K562 (cell line): ENCODE data around the gene H2BK1. TPM values are rescaled to one million over a fixed set of nuclear protein-coding genes. Genes with fewer than 3 reads are reported as not detected.

Experiments
- CREB1 ChIP-seq, 2 experiments: sonication (generic) in 1 of 2; formaldehyde crosslinking in 1 of 2; IDR thresholded peaks; 2 replicates each; pipeline versions ENCODE4 v1.6.1 to v1.8.0; 2012 to 2022; ENCODE audit warnings: inconsistent platforms in 1 of 2, mild to moderate bottlenecking in 1 of 2, missing genetic modification reagents in 1 of 2, moderate library complexity in 1 of 2
- E2F3 ChIP-seq: fragments of 250-450 bp; sonication (Bioruptor Pico); IDR thresholded peaks from 2 replicates; pipeline ENCODE4 v1.4.0; 2020; ENCODE audit warnings: mild to moderate bottlenecking
- FOXK1 ChIP-seq: sonication (generic); formaldehyde crosslinking; IDR thresholded peaks from 2 replicates; pipeline ENCODE4 v1.8.0; 2022; ENCODE audit warnings: missing genetic modification reagents, mild to moderate bottlenecking, borderline replicate concordance
- KLF16 ChIP-seq: IDR thresholded peaks from 2 replicates; pipeline ENCODE4 v1.6.1; 2016; ENCODE audit warnings: antibody characterized with exemption
- MYC ChIP-seq, 2 experiments: fragments of 250-450 bp in 1 of 2; sonication (Bioruptor Pico) in 1 of 2; IDR thresholded peaks; 2 replicates each; pipeline versions ENCODE4 v1.5.1 to v1.6.1; 2012 to 2021; ENCODE audit warnings: low read depth in 2 of 2, borderline replicate concordance in 1 of 2, improper control_type of control experiment in 1 of 2, low read length in 1 of 2, mild to moderate bottlenecking in 1 of 2, moderate library complexity in 1 of 2
- POLR2AphosphoS2 ChIP-seq: IDR thresholded peaks from 2 replicates; pipeline ENCODE4 v1.6.1; 2012; ENCODE audit warnings: low read length, improper control_type of control experiment
- SIN3A ChIP-seq, 2 experiments: fragments of 150-350 bp in 1 of 2; IDR thresholded peaks; 2 replicates each; pipeline ENCODE4 v1.6.1; 2011 to 2016; ENCODE audit warnings: borderline replicate concordance in 2 of 2, low read depth in 2 of 2, low read length in 2 of 2, mild to moderate bottlenecking in 2 of 2, moderate library complexity in 2 of 2; ENCODE audit not compliant: control insufficient read depth in 1 of 2
- TEAD4 ChIP-seq, 2 experiments: sonication (generic) in 1 of 2; formaldehyde crosslinking in 1 of 2; IDR thresholded peaks; 2 replicates each; pipeline versions ENCODE4 v1.6.1 to v1.8.0; 2012 to 2022; ENCODE audit warnings: borderline replicate concordance in 1 of 2, inconsistent platforms in 1 of 2, low read length in 1 of 2, mild to moderate bottlenecking in 1 of 2, missing genetic modification reagents in 1 of 2
- YY1 ChIP-seq, 3 experiments: IDR thresholded peaks; 2 replicates each; pipeline ENCODE4 v1.6.1; 2011; ENCODE audit warnings: low read length in 2 of 3, mild to moderate bottlenecking in 2 of 3, moderate library complexity in 2 of 3, borderline replicate concordance in 1 of 3, control low read depth in 1 of 3, low read depth in 1 of 3; ENCODE audit not compliant: insufficient read depth in 3 of 3, insufficient replicate concordance in 2 of 3, control insufficient read depth in 1 of 3, insufficient read length in 1 of 3; ENCODE audit errors: extremely low read depth in 1 of 3
- ZBTB1 ChIP-seq: sonication (generic); formaldehyde crosslinking; IDR thresholded peaks from 2 replicates; pipeline ENCODE4 v1.8.1; 2023; ENCODE audit warnings: missing genetic modification reagents, low read depth, mild to moderate bottlenecking, borderline replicate concordance
- ZBTB8A ChIP-seq: fragments of 450-650 bp; IDR thresholded peaks from 2 replicates; pipeline ENCODE4 v1.6.1; 2018; ENCODE audit warnings: mild to moderate bottlenecking, moderate library complexity; ENCODE audit not compliant: partially characterized antibody
- ZNF146 ChIP-seq: IDR thresholded peaks from one replicate; pipeline ENCODE4 v1.6.1; 2018; ENCODE audit warnings: missing compliant biosample characterization; ENCODE audit not compliant: unreplicated experiment
- ZNF324 ChIP-seq: fragments of 250-450 bp; sonication (Bioruptor Pico); IDR thresholded peaks from 2 replicates; pipeline ENCODE4 v1.4.0; 2020; ENCODE audit warnings: mild to moderate bottlenecking
- polyA plus RNA-seq, 8 experiments: library from polyadenylated mRNA; depleted of rRNA in 4 of 8; stranded (reverse) in 5 of 8; unstranded in 3 of 8; fragments of >200 nt; fragmentation: Nextera tagmentation in 2 of 8; fragmentation: Illumina TruSeq in 1 of 8; extraction: Ambion mirVana in 2 of 8; extraction: Trizol in 1 of 8; gene quantifications; 2 replicates each; pipeline versions ENCODE4 v1.2.1 to v1.2.3, GENCODE V29; 2011 to 2014; ENCODE audit warnings: inconsistent platforms in 1 of 8, missing spikeins in 1 of 8
- total RNA-seq, 7 experiments: library from RNA; depleted of rRNA in 6 of 7; stranded (reverse); fragments of >200 nt in 6 of 7; fragmentation: Illumina TruSeq in 2 of 7; extraction: Trizol in 2 of 7; gene quantifications; 2 replicates each; pipeline versions ENCODE4 v1.2.1 to v1.2.3, GENCODE V29; 2011 to 2021; ENCODE audit warnings: low replicate concordance in 1 of 7
- TF ChIP-seq, protein P1 (sequence below), 2 experiments: IDR thresholded peaks; 2 replicates each; pipeline ENCODE4 v1.6.1; 2012; ENCODE audit warnings: improper control_type of control experiment in 2 of 2, low read depth in 2 of 2, low read length in 2 of 2, borderline replicate concordance in 1 of 2
- TF ChIP-seq, protein P2 (sequence below): fragments of 250-450 bp; sonication (Bioruptor Pico); IDR thresholded peaks from 2 replicates; pipeline ENCODE4 v1.5.0; 2021; ENCODE audit warnings: mild to moderate bottlenecking, moderate library complexity
- TF ChIP-seq, protein P3 (sequence below): fragments of 450-650 bp; formaldehyde crosslinking; IDR thresholded peaks from 2 replicates; pipeline ENCODE4 v1.4.0; 2020; ENCODE audit warnings: mild to moderate bottlenecking, moderate library complexity

H2BK1 gene
- total and polyA plus RNA-seq, 9 of the 15 experiments (the other 6 are each of a cell fraction or from before 2014, with no cell fraction given): not detected

DNA sequence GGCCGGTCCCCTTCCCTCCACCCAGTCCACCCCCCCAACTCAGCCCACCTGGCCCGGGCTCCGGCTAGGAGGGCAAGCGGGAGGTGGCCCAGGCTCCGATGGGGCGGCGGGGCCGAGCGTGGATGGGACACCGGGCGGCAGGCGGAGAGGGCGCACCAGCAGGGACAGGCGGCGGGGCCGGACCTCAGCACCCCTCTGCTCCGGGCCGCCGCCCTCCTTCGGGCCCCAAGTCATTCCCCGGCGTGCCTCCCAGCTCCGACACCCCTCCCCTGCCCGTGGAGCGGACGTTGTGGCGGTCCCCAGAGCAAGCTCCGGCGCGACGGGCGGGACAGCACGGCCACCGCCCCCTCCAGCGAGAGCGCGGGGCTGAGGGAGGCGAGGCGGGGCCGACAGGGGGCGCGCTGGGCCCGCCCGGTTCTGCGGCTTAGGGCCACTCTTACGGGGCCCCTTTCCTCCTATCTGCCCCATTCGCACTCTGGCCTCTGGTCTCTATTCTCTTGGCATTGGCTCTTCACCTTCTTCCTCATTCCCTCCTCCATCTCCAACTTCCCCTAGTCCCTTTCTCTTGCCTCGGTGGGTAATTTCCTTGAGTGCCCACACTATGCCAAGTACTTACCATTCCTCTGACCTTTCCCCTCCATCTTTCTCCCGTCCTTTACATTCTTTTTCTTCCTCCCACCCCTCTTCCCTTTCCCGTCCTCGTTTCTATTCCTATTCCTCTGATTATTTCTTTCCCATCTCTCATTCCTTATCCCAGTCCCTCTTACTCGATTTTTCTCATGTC lies 42.1 kb downstream of the H2BK1 start (continued):
- TF ChIP-seq, protein P1, sequence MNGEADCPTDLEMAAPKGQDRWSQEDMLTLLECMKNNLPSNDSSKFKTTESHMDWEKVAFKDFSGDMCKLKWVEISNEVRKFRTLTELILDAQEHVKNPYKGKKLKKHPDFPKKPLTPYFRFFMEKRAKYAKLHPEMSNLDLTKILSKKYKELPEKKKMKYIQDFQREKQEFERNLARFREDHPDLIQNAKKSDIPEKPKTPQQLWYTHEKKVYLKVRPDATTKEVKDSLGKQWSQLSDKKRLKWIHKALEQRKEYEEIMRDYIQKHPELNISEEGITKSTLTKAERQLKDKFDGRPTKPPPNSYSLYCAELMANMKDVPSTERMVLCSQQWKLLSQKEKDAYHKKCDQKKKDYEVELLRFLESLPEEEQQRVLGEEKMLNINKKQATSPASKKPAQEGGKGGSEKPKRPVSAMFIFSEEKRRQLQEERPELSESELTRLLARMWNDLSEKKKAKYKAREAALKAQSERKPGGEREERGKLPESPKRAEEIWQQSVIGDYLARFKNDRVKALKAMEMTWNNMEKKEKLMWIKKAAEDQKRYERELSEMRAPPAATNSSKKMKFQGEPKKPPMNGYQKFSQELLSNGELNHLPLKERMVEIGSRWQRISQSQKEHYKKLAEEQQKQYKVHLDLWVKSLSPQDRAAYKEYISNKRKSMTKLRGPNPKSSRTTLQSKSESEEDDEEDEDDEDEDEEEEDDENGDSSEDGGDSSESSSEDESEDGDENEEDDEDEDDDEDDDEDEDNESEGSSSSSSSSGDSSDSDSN (IDR thresholded peaks at IDR 0.05; ENCODE audit: borderline replicate concordance in 1 of 2, low read depth in 2 of 2, low read length in 2 of 2): peak in 1 of 2 experiments; percentile 75; a peak in 2 of 4 replicates
- peak; percentile 66; the same call in 1 of the 2 replicates for TF ChIP-seq ZBTB1
- no peak for TF ChIP-seq MYC (IDR thresholded peaks at IDR 0.05; ENCODE audit: low read depth, low read length)
- TF ChIP-seq MYC (CRISPR knock-in tag; IDR thresholded peaks at IDR 0.05; ENCODE audit: borderline replicate concordance, low read depth): no peak
- no peak for TF ChIP-seq TEAD4 (IDR thresholded peaks at IDR 0.05; ENCODE audit: low read length)
- TF ChIP-seq TEAD4 (CRISPR knock-in tag; IDR thresholded peaks at IDR 0.05; ENCODE audit: borderline replicate concordance): no peak
- TF ChIP-seq, protein P2, sequence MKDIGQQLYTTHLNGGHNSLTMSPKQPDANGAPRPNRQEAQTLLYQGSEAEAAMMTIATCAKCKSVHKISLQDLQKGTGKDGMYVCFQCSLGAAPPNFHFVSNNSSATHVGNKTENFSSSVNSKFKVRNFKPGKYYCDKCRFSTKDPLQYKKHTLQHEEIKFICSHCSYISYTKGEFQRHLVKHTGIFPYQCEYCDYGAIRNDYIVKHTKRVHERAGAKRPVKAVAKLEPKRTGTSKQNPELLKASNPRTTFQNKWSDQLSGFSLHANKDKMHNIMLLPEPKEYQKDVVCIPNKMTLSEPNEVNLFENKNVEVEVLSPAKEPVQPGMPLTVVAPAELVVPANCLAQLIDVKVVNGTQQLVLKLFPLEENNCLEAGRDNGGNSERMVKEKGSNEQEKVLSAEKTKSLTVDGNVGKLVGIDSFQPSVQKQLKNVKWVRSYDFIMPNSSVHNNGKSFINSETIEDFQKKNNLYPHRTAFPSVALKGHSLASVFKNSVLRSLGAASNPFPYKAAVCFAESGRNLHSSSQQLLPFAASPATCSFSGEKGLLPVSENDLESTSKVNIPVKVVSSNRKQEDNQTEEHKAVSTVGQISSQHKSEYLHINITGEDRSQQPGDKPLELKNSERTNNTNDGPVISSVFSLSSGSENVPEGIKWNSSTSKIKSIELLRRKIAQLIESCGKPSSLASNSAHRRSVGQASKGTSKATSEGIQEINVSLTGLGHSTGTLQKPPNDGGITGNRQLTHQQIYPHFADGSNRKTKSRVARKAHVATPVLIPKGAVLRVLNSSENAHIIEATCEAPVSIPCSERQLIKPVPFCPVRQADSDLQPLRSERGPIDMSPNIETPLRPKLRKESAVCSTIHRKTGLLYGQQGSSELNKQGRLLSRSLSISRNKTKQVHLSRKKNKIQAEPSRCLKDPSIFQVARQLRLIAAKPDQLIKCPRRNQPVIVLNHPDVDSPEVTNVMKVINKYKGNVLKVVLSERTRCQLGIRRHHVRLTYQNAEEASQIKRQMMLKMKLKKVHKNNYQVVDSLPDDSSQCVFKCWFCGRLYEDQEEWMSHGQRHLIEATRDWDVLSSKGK (CRISPR knock-in tag): no peak
- 0 out of 2 replicates have a peak, but pooled peaks have one; percentile 47 for TF ChIP-seq KLF16
- TF ChIP-seq ZBTB8A: no peak
- TF ChIP-seq POLR2AphosphoS2: no peak
- TF ChIP-seq SIN3A (IDR thresholded peaks at IDR 0.05; ENCODE audit: borderline replicate concordance in 2 of 2, control insufficient read depth in 1 of 2, low read depth in 2 of 2, low read length in 2 of 2): peak in 1 of 2 experiments; percentile 44; a peak in 1 of 4 replicates
- TF ChIP-seq CREB1 (IDR thresholded peaks at IDR 0.05): no peak; the same call in 1 of the 2 replicates
- TF ChIP-seq CREB1 (CRISPR knock-in tag; IDR thresholded peaks at IDR 0.05): peak; percentile 57; the same call in 1 of the 2 replicates
- TF ChIP-seq, protein P3, sequence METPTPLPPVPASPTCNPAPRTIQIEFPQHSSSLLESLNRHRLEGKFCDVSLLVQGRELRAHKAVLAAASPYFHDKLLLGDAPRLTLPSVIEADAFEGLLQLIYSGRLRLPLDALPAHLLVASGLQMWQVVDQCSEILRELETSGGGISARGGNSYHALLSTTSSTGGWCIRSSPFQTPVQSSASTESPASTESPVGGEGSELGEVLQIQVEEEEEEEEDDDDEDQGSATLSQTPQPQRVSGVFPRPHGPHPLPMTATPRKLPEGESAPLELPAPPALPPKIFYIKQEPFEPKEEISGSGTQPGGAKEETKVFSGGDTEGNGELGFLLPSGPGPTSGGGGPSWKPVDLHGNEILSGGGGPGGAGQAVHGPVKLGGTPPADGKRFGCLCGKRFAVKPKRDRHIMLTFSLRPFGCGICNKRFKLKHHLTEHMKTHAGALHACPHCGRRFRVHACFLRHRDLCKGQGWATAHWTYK: 0 out of 2 replicates have a peak, but pooled peaks have one; percentile 24
- no peak for TF ChIP-seq ZNF146 (CRISPR knock-in tag)
- no peak for TF ChIP-seq FOXK1 (CRISPR knock-in tag)
- TF ChIP-seq ZNF324: no peak
- TF ChIP-seq E2F3 (CRISPR knock-in tag): no peak
- peak in 1 of 3 experiments; percentile 51 for TF ChIP-seq YY1 (IDR thresholded peaks at IDR 0.05; ENCODE audit: borderline replicate concordance in 1 of 3, control insufficient read depth in 1 of 3, extremely low read depth in 1 of 3, insufficient read depth in 3 of 3, insufficient read length in 1 of 3, insufficient replicate concordance in 2 of 3, low read depth in 1 of 3, low read length in 2 of 3)
